HG03066 (cell line): ENCODE results near the gene MOB3B.

ENCODE experiments used
- ATAC-seq: cut with Tn5 transposase; IDR thresholded peaks from one replicate; pipeline ENCODE4 v1.9.1; 2021; ENCODE audit warnings: low read depth; ENCODE audit not compliant: unreplicated experiment

Gene MOB3B

DNA sequence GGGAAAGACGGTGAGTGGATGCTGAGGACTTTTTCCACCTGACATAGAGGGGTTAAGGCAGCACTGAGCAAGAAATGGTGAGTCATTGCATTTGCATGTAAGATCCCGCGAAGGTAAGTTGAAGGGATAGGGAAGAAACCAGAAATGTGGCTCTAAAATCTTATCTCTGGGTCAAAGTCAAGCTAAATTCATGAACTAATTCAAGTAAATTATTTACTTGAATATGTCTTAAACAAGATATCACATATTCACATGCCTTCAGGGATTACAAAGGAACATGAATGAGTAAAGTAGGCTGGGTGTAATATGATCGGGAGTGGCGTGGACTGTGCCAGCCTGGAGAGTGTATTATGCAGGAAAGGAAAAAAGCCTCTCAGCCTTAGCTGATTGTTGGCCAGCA lies 158.2 kb downstream of the MOB3B start:
- ATAC-seq, result no peak

DNA sequence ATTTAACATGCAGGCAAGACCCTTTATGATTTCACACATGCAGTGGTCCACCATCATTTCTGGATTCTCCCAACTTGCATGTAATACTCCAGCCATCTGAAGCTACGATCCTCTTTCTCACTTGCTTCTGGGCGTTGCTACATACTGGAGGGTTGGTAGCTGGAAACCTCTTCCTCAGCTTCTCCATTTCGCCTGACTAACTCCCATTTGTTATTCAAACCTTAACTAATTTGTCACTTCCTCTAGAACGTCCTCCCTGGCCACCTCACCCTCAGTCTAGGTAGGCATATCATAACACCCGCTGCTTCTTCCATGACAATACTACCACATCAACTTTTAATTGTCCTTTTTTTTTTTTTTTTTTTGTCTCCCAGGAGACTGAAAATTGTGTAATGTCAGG lies 160.0 kb downstream of the MOB3B start:
- ATAC-seq, result no peak

DNA sequence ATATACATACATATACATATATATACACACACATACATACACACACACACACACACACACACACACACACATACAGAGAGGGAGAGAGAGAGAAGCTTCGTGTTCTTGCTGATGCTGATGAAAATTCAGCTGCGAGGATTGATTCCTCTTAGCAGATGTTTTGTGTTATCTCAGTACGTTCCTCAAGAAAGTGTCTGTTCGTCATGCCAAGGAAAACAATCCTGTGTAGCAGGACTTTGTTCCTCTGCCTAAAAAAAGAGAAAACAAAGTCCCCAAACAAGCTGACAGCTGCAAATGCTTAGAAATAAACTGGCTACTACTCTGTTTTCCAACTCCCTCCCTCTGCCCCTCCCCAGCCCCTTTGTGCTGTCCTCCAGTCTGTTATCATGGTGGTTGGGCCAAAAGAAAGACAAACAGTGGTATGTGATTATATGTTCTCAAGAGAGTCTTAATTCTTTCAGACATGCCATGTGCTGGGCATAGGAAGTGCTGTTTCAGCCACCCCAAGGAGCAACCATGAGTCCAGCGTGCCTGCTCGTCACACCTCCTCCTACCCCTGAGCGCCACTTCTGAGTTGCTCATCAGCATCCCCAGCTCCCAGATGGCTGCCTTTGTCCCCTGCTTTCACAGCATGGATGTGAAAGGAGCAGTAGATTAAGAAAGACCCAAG lies 161.2 kb downstream of the MOB3B start:
- ATAC-seq, result no peak

DNA sequence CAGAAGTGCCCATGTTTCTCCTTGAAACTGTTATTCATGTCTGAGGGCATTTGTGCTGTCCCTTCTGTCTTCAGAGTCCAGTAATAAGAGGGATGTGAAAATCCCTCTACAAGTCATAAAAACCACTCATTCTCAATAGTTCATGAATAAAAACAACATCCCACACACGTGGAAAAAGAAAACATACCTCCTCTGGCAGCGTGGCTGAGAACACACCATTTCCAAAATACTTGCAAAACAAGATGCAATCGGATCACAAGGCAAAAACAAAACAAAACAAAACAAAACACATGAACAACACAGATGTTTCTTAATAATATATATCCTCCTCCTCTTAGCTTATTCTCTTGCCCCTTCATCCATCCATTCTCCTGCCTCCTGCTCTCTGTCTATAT lies 161.7 kb downstream of the MOB3B start:
- ATAC-seq, result no peak

DNA sequence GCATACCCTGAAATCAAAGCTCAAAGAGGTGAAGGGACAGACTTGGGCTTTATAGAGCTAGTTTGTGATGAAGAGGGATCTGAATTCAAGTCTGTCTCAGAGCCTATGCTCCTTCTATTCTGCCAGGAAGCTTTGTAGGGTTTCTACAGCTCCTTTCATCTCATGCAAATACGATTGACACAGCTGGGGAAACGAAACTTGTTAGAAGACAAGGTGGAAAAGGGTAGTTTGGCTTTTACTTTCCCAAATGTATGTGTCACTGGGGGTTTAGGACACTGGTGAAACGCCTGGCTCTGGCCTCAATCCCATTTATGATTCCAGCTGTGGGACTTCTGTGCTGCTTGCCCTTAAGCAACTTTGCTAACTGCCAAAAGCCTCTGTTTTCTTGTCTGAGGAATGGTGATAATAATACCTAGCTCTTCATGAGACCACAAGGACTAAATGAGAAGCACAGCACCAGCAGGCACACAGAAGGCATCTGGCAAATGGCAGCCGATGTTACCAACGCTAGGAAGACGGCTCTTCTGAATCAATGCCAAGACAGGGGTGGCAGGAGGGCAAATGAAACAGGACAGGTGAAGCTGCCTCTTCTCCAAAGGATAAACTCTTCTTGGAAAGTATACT lies 162.3 kb downstream of the MOB3B start:
- ATAC-seq, result peak; percentile 60

DNA sequence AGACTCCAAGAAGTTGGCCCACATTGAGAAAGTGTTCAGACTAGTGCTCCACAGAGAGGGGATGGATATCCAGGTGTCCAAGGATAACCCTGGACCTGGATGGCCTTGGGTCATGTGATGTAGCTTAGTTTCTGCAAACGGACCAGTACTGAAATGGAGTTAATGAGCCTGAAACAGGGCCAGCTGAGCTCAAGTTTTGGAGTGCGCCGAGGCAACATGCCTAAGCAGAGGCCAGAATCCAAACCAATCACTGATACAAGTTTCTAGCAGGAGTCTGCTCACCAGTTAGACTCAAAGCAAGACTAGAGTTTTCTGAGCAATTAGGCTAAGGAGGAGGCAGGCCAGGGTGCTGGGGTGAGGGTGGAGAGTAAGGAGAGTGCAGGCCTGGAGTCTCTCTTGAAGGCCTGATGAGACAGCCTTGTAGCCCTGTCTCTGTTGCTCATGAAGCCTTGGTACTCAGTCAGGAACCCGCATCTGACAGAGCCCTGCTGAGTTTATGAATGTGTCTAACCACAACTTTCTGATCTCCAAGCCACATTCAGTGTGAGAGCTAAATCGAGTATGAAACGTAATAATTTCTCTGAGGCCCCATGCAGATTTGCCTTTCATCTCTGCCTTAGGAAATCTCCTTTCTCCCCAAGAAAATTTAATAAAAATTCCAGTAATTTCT lies 163.8 kb downstream of the MOB3B start:
- peak; percentile 81 for ATAC-seq

DNA sequence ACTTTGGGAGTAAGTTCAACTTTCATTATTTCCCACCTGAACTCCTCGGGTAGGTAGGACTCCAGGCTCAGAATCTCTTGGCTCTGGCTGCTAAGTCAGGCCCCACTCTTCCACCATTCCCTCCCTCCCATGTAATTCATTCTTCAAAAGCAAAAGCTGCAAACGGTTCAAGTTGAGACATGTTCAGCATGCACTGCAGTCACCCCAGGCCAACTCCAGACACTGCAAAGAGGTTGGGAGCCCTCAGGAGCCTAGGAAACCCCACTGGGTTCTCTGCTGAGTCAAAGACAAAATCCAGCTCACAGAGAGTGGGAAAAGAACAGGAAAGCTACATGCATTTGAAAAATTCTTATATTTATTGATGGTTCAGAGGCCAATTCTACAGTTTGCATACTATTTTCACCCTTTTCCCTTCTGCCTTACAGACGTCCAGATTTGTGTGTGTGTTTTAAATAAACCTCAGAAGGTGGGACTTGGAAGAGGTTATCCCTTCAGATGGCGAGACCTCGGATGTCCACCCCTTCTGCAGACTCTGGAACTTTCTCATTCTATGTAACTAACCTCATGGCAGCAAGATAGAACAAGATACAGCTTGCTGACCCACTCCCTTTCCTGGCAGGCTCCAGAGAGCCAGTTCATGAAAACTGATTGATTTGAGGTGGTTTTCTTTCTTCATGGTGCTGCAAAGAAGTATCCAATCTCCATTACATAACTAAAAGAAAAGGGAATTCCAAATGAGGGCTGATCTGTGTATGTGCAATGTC lies 167.0 kb downstream of the MOB3B start:
- no peak for ATAC-seq

DNA sequence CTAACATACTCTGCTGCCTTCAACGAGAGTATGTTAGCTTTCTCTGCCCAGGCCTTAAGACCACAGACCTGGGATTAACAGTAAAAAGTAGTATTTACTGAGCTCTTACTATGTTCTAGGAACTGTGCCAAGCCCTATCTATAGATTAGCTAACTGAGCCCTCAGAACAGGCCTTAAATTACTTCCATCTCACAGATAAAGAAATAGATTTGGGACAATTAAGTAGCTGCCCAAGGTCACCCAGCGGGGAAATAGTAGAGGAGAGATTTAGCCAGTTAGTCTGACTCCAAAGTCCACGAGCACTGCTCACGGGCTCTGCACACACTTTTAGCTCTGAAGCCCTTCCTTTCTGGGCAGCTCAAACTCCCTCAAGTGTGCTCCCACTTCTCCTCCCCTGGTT lies 168.1 kb downstream of the MOB3B start:
- no peak for ATAC-seq

DNA sequence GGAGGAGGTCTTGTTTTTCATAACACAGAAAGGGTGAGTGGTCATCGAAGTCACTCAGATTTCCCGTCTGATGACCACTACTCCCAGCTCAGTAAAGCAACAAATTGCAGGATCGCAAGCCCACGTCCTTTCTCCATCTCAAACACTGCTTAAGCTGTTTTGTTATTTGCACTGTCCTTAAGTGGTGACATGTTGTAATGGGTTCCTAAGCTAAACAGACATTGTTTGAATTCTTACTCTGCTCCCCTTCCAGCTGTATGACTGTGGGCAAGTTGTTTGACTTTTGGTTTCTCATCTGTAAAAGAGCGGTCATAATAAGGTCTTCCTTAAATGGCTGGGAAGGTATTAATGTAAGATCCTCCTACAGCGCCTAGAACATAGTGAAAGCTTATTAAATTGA lies 169.9 kb downstream of the MOB3B start:
- no peak for ATAC-seq

DNA sequence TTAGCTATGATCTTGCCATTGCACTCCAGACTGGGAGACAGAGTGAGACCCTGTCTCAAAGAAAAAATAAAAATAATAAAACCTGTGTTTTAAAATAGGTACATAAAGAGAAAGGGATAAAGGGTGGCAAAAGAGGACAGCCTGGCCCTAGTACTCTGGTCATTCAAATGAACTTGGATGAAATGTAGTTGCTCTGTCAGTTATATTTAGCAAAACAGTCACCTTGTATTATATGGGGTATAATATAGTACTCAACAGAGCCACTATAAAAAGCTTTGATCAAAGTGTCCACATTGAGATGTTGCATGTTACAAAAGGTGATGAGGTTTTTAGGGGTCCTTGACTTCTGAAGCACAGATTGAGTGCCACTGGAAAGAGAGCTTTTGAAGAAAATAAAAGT lies 171.6 kb downstream of the MOB3B start:
- no peak for ATAC-seq

DNA sequence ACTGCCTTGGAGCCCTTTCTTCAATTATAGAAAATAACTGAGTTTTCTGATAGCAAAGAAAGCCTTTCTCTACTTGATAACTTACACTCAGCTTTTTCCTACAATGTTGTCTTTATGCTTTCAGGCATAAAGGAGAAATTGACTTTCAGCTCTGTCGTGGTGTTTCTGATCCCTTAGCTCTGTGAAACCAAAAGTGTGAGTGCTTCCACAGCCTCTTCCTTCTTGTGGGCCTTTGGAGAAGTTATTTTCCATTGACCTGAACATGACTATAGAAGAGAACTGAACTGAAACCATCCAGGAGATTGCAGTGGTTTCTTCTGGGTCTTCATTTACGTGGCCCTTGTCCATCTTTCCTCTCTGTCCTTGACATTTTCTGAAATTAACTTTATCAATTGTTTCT lies 173.2 kb downstream of the MOB3B start:
- ATAC-seq, result no peak

DNA sequence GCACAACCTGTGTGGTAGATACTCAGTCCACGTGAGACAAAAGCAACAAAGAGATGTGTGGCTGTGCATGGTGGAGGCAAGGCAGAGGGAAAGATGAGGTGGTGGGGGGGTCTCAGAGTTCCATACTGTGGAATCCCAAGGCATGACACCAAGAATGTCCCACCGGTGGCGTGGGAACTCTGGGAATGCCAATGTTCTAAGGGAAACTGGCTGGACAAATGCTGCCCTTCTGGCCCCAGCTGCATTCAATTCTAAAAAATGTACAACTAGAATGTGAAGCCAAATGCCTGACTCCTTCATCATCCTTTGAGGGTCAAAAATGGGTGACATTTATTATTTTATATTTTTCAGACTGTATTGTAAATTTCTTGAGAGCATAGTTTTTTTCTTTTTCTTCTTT lies 174.4 kb downstream of the MOB3B start:
- no peak for ATAC-seq

DNA sequence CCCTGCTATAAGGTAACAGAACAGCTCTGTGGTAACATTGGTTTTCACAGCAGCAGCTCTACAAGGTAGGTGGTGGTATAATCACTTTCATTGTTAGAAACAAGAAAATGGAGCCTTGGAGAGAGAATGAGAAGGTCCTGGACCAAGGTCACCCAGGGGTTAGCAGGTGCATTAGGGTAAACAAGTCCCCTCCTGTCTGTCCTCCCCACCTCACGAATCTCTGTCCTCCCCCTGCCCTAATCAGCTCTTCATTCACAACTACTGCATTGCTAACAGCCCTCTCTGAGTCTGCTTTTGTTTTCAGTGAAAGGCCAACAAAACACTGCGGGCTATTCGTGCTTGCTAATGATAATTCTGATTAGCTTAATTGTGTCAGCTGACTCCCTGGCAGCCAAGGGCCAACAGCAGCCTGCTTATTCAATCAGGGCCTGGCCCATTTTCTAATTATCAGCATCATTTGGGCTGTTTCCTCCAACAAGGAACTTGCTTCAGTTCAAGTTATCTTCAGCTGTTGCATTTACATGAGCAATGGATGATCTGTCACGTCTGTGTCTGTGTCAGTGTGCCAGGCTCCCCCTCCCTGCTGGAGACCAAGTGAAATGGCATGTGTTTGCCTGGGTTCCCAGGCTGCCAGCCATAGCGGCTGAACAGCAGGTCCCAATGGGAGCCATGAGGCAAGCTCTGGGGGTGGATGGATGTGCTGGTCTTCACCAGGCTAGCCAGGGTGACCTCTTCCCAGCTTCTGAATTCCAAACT lies 176.0 kb downstream of the MOB3B start:
- peak; percentile 88 for ATAC-seq

DNA sequence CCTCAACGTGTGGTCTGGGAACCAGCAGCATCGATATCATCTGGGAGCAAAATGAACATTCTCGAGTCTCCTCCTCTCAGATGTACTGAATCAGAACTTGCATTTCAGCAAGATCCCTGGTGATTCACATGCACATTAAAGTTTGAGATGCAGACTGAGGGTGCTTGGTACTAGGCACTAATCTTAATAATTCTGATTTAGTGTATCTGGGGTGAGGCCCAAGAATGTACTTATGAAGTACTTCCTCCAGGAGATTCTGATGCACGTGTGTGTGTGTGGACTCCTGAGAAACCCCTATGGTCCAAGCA lies 176.5 kb downstream of the MOB3B start:
- no peak for ATAC-seq

DNA sequence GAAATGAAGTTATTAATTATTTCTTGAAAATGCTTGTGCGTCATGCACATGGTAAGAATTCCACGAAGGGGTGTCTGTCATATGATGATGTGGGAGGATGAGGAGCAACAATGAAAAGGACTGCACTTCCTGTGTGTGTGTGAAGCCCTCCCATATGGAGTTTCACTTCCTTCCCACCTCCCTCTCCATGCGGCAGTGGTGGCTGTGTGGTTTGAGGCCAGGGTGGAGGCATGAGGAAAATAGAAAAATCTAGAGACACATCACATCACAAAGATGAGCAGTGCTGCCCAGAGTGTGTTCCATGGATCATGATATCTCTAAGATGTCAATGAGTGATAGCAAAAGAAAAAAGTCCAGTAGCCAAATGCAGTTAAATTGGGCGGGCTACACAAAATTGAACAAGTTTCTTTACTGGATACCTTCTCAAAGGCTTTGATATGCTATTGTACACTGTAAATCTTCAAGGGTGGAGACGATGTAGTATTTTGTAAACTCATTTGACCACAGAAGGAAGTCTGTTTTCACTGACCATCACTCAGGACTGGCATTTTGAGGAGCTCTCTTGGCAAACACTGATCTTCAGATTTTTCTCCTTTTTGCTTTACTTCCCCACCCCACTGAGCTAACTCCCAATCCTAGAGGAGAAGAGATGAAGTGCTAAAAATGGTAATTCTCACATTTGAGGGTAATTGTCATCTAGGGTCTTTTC lies 177.0 kb downstream of the MOB3B start:
- peak; percentile 36 for ATAC-seq

DNA sequence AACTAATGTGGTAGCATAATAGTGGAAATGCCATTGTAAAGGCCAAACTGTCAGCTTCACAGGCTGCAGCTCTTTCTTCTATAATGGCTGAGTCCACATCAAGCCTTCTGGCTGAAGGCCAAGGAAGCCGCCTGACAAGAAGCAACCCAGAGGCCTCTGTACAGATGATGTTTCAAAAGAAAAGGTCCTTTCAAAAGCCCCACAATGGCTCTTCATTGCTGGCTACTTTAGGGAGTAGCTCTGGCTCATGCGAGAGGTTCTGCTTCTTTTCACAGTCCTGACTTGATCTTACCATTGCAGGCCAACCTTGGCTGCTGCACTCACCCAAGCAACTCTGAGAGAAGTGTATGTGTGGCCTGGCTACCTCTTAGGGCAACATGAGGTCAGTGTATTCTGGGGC lies 178.2 kb downstream of the MOB3B start:
- no peak for ATAC-seq

DNA sequence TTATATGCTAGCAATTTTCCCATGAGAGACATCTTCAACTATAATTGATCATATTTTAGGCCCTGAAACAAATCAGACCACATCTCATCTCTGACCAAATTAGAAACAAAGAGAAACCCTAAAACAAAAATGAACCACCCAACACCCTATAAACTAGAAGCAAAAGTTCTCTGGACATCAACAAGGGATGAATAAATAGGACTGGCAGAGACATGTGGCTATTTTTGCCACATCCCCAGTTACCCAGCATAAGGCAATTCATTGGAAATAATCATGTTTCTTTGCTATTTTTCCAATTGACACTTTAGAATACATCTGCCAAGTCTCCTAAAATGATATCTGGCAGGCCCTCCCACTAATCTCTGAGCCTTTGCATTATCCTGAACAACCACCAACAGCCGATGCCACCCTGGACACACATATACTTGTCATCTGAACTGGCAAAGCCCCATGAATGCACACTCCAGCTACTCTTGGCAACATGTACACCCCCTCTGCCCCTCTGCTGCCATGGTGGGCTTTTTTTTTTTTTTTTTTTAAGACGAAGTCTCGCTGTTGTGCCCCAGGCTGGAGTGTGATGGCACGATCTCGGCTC lies 179.1 kb downstream of the MOB3B start:
- ATAC-seq, result no peak

DNA sequence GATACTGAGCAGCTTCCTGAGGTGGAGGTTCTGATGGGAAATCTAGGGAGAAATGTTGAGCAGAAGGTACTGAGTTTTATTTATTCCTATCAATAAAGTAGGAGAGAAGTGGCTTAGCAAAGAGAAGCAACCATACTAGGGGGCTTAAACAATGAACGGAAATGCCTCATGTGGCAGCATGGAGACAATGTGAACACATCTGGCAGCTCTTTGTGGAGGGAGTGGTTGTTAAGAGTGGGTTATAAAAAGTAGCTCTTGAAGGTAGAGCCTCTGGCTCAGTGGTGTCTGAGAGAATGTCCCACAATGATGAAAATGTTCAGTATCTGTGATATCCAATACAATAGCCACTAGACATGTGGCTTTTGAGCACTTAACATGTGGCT lies 179.9 kb downstream of the MOB3B start:
- ATAC-seq, result no peak

DNA sequence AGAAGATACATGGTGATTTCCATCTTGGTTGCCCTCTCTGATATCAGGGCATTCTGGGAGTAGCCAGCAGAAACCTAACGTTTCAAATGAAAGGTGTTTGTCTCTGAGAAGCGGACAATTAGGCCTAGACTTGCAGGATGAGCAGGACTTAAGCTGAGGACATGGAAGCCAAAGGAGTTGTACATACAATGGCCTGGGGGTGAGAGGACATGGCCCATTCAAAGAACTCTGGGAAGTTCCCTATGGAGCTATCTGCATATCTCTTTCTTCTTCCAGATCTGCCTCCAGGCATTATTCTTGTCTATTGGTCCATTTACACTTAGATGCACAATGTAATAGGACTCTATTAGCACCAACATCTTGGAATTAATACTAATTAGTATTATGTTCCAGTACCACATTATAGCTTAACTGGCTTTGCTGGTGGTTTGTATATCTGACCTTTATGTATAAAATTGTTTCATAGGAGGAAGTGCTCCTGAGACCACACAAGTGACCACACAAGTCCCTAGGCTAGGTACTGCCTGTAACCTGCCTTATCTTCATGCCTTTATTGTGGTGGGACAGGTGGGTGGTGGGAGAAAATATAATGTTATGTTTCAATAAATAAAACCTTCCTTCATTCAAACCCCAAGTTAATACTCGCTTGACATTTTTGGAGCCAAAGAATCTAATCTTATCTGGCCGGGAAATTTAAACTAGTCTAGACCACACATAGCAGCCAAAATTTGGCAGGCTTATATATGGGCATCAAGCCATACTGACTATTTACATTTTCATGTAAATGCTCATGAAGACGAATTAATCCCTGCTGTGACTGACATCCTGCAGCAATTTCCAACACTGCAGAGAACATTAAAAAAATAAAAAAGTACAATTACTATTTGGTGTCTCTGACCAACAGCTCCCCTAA lies 180.6 kb downstream of the MOB3B start:
- ATAC-seq, result no peak
